Mesendoderm (in vitro differentiated cells): ENCODE data around the gene ARHGEF26.

ENCODE experiments used
- DNase-seq: peaks from one replicate; pipeline ENCODE4 v3.0.0; 2013
- H2AK5ac ChIP-seq: 2 replicates; pipeline ENCODE4 v1.6.1; 2013; ENCODE audit warnings: low read length, inconsistent platforms
- H2BK120ac ChIP-seq: 2 replicates; pipeline ENCODE4 v1.6.1; 2013; ENCODE audit warnings: low read depth, mild to moderate bottlenecking, low read length, moderate library complexity, mixed read lengths
- H2BK15ac ChIP-seq: replicated peaks from 2 replicates; pipeline ENCODE4 v1.6.1; 2013; ENCODE audit warnings: low read depth, mild to moderate bottlenecking, moderate library complexity
- H2BK5ac ChIP-seq: 2 replicates; pipeline ENCODE4 v1.6.1; 2013; ENCODE audit warnings: low read length, inconsistent platforms
- H3K18ac ChIP-seq: 2 replicates; pipeline ENCODE4 v1.6.1; 2013; ENCODE audit warnings: mild to moderate bottlenecking, low read length, mixed read lengths
- H3K23ac ChIP-seq: one replicate; pipeline ENCODE4 v1.6.1; 2013; ENCODE audit warnings: low read length
- H3K27ac ChIP-seq: 2 replicates; pipeline ENCODE4 v1.5.1; 2013; ENCODE audit warnings: low read depth, mild to moderate bottlenecking, inconsistent platforms, low read length, moderate library complexity
- H3K27me3 ChIP-seq: 2 replicates; pipeline ENCODE4 v1.6.1; 2013; ENCODE audit warnings: low read length, control low read depth, mild to moderate bottlenecking, inconsistent platforms; ENCODE audit not compliant: insufficient read depth, poor library complexity
- H3K36me3 ChIP-seq: 2 replicates; pipeline ENCODE4 v1.6.1; 2013; ENCODE audit warnings: low read length, inconsistent platforms; ENCODE audit not compliant: control insufficient read depth, insufficient read depth
- H3K4ac ChIP-seq: one replicate; pipeline ENCODE4 v1.6.1; 2013; ENCODE audit warnings: low read depth, mild to moderate bottlenecking, low read length, moderate library complexity
- H3K4me1 ChIP-seq: 2 replicates; pipeline ENCODE4 v1.6.1; 2013; ENCODE audit warnings: low read depth, low read length, inconsistent platforms; ENCODE audit not compliant: control insufficient read depth
- H3K4me2 ChIP-seq: 2 replicates; pipeline ENCODE4 v1.6.1; 2013; ENCODE audit warnings: low read length
- H3K4me3 ChIP-seq: 2 replicates; pipeline ENCODE4 v1.5.1; 2013; ENCODE audit warnings: mild to moderate bottlenecking, low read length
- H3K56ac ChIP-seq: one replicate; pipeline ENCODE4 v1.6.1; 2013; ENCODE audit warnings: low read length
- H3K79me1 ChIP-seq: 2 replicates; pipeline ENCODE4 v1.6.1; 2013; ENCODE audit warnings: low read length, inconsistent platforms
- H3K79me2 ChIP-seq: 2 replicates; pipeline ENCODE4 v1.6.1; 2013; ENCODE audit warnings: mild to moderate bottlenecking, low read length; ENCODE audit not compliant: control insufficient read depth, insufficient read depth
- H3K9ac ChIP-seq: 2 replicates; pipeline ENCODE4 v1.6.1; 2013; ENCODE audit warnings: low read length, inconsistent platforms
- H4K5ac ChIP-seq: one replicate; pipeline ENCODE4 v1.6.1; 2013; ENCODE audit warnings: low read length
- H4K8ac ChIP-seq: one replicate; pipeline ENCODE4 v1.6.1; 2013; ENCODE audit warnings: low read depth, mild to moderate bottlenecking, control low read depth, low read length, moderate library complexity
- WGBS: extraction: QIAGEN DNeasy Blood & Tissue Kit; methylation state at CpG from one replicate; pipeline ENCODE4 v1.1.7; 2013; ENCODE audit warnings: low lambda C conversion rate, missing lambda C conversion rate; ENCODE audit not compliant: insufficient coverage; ENCODE audit errors: extremely low coverage; 5-methylcytosine and 5-hydroxymethylcytosine counted together

ARHGEF26 gene

DNA sequence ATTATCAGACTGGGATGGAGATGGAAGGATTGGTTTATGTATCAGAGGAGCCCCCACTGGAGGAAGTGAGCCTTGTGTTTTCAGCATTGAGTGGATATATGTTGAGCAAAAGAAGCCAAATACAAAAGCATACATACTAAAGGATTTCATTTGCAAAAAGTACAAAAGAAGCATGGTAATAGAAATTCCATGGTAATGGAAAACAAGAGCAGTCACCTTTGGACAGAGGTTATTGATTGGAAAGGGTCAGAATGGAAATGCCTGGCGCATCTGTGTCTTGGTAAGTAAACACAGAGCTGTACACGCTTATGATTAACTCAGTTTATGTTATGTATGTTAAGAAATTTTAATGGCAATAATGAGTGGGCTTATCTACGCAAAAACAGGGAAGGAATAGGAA, 130.4 kb downstream of the ARHGEF26 start:
- Histone ChIP-seq H2BK120ac (no peak overlapping the region), H4K8ac (no peak overlapping the region), H3K4me1 (no peaks in the 10 kb centered on the region), H4K5ac (no peak overlapping the region), H2BK5ac (no peak overlapping the region), H2BK15ac (no peak overlapping the region), H3K36me3 (peaks cover 5% of the 10 kb centered on the region), H3K23ac (no peak overlapping the region), H2AK5ac (no peak overlapping the region), H3K9ac (no peak overlapping the region), H3K4me3 (no peak overlapping the region), H3K18ac (no peak overlapping the region), H3K27ac (no peak overlapping the region), H3K79me2 (no peaks in the 10 kb centered on the region), H3K27me3 (no peaks in the 10 kb centered on the region), H3K56ac (no peak overlapping the region), H3K4ac (no peak overlapping the region), H3K79me1 (no peaks in the 10 kb centered on the region), H3K4me2 (no peak overlapping the region)
- WGBS = no CpG with 5 or more reads among the region's 3 CpGs
- no peak for DNase-seq

DNA sequence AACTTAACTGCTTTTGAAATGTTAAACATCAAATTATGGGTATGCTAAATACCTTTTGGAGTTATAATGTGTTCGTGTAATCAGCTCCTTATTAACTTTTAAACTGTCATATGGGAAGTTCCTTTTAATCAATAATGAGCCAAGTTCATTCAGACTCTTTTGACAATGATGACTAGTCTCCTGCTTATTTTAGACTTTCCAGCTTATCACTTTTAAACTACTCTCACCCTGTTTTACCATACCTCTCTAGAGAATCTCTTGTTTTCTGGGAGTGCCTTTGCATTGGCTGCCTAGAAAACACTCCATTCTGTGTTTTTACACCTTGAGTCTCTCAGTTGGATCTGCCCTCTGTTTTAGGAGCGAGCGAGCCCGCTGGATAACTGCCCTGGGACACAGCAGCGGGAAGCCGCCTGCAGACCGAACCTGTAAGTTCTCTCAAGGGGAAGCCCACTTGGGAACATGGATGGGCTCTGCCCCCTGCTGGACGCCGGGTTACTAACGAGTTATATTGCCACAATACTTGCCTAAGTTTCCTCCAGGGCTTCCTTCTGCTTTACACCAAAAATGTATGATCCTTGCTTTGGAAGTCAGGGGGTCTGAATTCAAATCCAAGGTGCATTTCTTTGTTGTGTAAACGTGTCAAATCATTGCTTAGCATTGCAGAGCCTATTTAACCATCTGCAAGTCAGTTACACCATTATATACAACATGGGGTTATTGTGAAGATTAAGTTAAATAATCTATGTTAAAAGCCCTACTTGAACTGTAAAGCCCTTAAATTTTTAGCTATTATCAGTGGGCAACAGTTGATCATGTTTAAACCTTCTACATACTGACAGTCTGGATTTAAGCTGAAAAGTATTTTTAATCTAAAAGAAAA, 131.8 kb downstream of the ARHGEF26 start:
- H2BK120ac ChIP-seq = no peak overlapping the region
- H3K23ac ChIP-seq = no peak overlapping the region
- H3K79me1 ChIP-seq = no peaks in the 10 kb centered on the region
- no peak overlapping the region for H3K56ac ChIP-seq
- H3K4ac ChIP-seq = no peak overlapping the region
- no peak overlapping the region for H2BK5ac ChIP-seq
- DNase-seq = peak; percentile 95
- no peak overlapping the region for H3K27ac ChIP-seq
- H3K4me3 ChIP-seq = no peak overlapping the region
- H2AK5ac ChIP-seq = no peak overlapping the region
- peaks cover 5% of the 10 kb centered on the region for H3K36me3 ChIP-seq
- no peak overlapping the region for H4K8ac ChIP-seq
- no peaks in the 10 kb centered on the region for H3K79me2 ChIP-seq
- H3K18ac ChIP-seq = no peak overlapping the region
- no peak overlapping the region for H3K4me2 ChIP-seq
- H3K4me1 ChIP-seq = no peaks in the 10 kb centered on the region
- no peak overlapping the region for H3K9ac ChIP-seq
- H3K27me3 ChIP-seq = no peaks in the 10 kb centered on the region
- H2BK15ac ChIP-seq = no peak overlapping the region
- no peak overlapping the region for H4K5ac ChIP-seq
- no CpG with 5 or more reads among the region's 11 CpGs for WGBS

DNA sequence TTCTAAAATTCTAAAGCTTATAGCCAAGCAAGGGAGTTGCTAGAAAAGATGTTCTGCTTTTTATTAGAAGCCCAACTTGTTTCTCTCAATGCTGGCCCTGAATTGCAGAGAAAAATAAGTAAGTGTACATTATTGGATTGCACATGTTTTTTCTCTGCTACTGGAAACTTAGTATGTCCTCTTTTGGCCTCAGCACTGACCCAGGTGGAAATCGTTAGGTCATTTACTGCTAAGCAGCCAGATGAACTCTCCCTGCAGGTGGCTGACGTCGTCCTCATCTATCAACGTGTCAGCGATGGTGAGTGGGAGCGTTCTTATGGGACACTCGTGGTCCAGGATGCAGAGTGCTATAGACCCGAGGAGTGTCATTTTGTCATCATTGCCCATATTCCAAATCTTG, 133.3 kb downstream of the ARHGEF26 start:
- Histone ChIP-seq H3K18ac (no peak overlapping the region), H3K36me3 (peaks cover 9% of the 10 kb centered on the region), H3K4me2 (no peak overlapping the region), H3K4me3 (no peak overlapping the region), H3K4ac (no peak overlapping the region), H3K56ac (no peak overlapping the region), H4K5ac (no peak overlapping the region), H2AK5ac (no peak overlapping the region), H2BK120ac (no peak overlapping the region), H3K79me2 (no peaks in the 10 kb centered on the region), H3K79me1 (no peaks in the 10 kb centered on the region), H2BK15ac (no peak overlapping the region), H3K23ac (no peak overlapping the region), H3K27ac (no peak overlapping the region), H3K9ac (no peak overlapping the region), H4K8ac (no peak overlapping the region), H3K4me1 (no peaks in the 10 kb centered on the region), H3K27me3 (no peaks in the 10 kb centered on the region), H2BK5ac (no peak overlapping the region)
- DNase-seq = no peak
- WGBS = no CpG with 5 or more reads among the region's 8 CpGs

- H2AK5ac ChIP-seq = no peak overlapping the region
- H3K9ac ChIP-seq = no peak overlapping the region
- no peak overlapping the region for H3K27ac ChIP-seq
- H3K27me3 ChIP-seq = no peaks in the 10 kb centered on the region
- no CpG with 5 or more reads among the region's 2 CpGs for WGBS
- no peaks in the 10 kb centered on the region for H3K79me2 ChIP-seq
- no peak overlapping the region for H2BK15ac ChIP-seq
- H3K79me1 ChIP-seq = no peaks in the 10 kb centered on the region
- H4K8ac ChIP-seq = no peak overlapping the region
- H3K18ac ChIP-seq = no peak overlapping the region
- no peak overlapping the region for H3K23ac ChIP-seq
- DNase-seq = no peak
- no peaks in the 10 kb centered on the region for H3K4me1 ChIP-seq
- no peak overlapping the region for H3K56ac ChIP-seq
- H2BK5ac ChIP-seq = no peak overlapping the region
- H3K4me3 ChIP-seq = no peak overlapping the region
- peaks cover 6% of the 10 kb centered on the region for H3K36me3 ChIP-seq
- H3K4me2 ChIP-seq = no peak overlapping the region
- no peak overlapping the region for H4K5ac ChIP-seq
- H2BK120ac ChIP-seq = no peak overlapping the region
- H3K4ac ChIP-seq = no peak overlapping the region
Observed at GRCh38 chr3:154273381-154273780, 152.2 kb downstream of the ARHGEF26 start.

- no peak overlapping the region for H2AK5ac ChIP-seq
Observed at GRCh38 chr3:154274348-154274747, 153.2 kb downstream of the ARHGEF26 start.

DNA sequence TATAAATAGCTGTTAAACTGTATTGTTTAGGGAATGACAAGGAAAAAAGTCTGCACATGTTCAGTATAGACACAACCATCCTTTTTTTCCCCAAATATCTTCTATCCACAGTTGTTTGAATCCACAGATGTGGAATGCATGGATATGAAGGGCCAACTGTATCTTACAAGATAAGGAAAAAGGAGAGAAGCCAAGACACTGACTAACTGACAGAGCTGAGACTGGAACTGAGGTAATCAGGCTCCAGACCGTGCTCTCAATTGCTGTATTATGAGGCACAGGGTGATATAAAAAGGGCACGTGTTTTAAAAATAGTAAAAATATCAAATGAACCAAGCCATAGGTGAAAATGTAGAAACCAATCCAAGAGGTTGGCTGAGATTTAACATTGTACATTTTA, 154.1 kb downstream of the ARHGEF26 start:
- no peak for DNase-seq
- Histone ChIP-seq H3K18ac (no peak overlapping the region), H3K4ac (no peak overlapping the region), H3K27ac (no peak overlapping the region), H2BK5ac (no peak overlapping the region), H3K36me3 (peaks cover 6% of the 10 kb centered on the region), H3K79me2 (no peaks in the 10 kb centered on the region), H4K8ac (no peak overlapping the region), H3K4me2 (no peak overlapping the region), H3K9ac (no peak overlapping the region), H2BK15ac (no peak overlapping the region), H3K79me1 (no peaks in the 10 kb centered on the region), H3K4me1 (no peaks in the 10 kb centered on the region), H3K27me3 (no peaks in the 10 kb centered on the region), H3K56ac (no peak overlapping the region), H2AK5ac (no peak overlapping the region), H3K23ac (no peak overlapping the region), H4K5ac (no peak overlapping the region), H3K4me3 (no peak overlapping the region), H2BK120ac (no peak overlapping the region)
- whole genome bisulfite sequencing = no CpG with 5 or more reads among the region's 2 CpGs

More at GRCh38 chr3:154274348-154274747, 153.2 kb downstream of the ARHGEF26 start:
- H3K4ac ChIP-seq = no peak overlapping the region
- H3K79me1 ChIP-seq = no peaks in the 10 kb centered on the region
- peaks cover 6% of the 10 kb centered on the region for H3K36me3 ChIP-seq
- no peak overlapping the region for H3K27ac ChIP-seq
- no peak overlapping the region for H3K4me3 ChIP-seq
- no peaks in the 10 kb centered on the region for H3K79me2 ChIP-seq
- H3K18ac ChIP-seq = no peak overlapping the region
- no peaks in the 10 kb centered on the region for H3K4me1 ChIP-seq
- WGBS = no CpG with 5 or more reads among the region's 2 CpGs
- no peak overlapping the region for H4K5ac ChIP-seq
- no peak overlapping the region for H2BK15ac ChIP-seq
- no peak overlapping the region for H3K4me2 ChIP-seq
- H3K23ac ChIP-seq = no peak overlapping the region
- DNase-seq = no peak
- no peaks in the 10 kb centered on the region for H3K27me3 ChIP-seq
- H2BK120ac ChIP-seq = no peak overlapping the region
- H2BK5ac ChIP-seq = no peak overlapping the region
- H3K9ac ChIP-seq = no peak overlapping the region
- no peak overlapping the region for H3K56ac ChIP-seq
- H4K8ac ChIP-seq = no peak overlapping the region
